HG03066 (cell line): ENCODE measurements around the gene TGFB1.
"Not testable (repeated sequence)": the region's sequence is repeated elsewhere in the genome, so short reads cannot be mapped to it uniquely, and the experiment has no call there.

Source experiments
- ATAC-seq: cut with Tn5 transposase; IDR thresholded peaks from one replicate; pipeline ENCODE4 v1.9.1; 2021; ENCODE audit warnings: low read depth; ENCODE audit not compliant: unreplicated experiment

TGFB1 gene

GRCh38 chr19:41371119-41371518, 17.4 kb upstream of the TGFB1 start:
- ATAC-seq, result not testable (repeated sequence)

GRCh38 chr19:41369769-41370168, 16.0 kb upstream of the TGFB1 start:
- ATAC-seq, result no peak

GRCh38 chr19:41367848-41368301, 14.2 kb upstream of the TGFB1 start:
- ATAC-seq, result no peak

GRCh38 chr19:41366089-41366488, 12.4 kb upstream of the TGFB1 start:
- ATAC-seq, result no peak

- ATAC-seq, result no peak
Measured at GRCh38 chr19:41364524-41365391, 11.0 kb upstream of the TGFB1 start.

- ATAC-seq, result peak; percentile 85
Measured at GRCh38 chr19:41363753-41364523, 10.2 kb upstream of the TGFB1 start, which contains the start of gene B9D2. TSS of gene B9D2 (minus strand) at chr19:41364149. CDS start at chr19:41363519, 630 bp downstream.

- ATAC-seq, result no peak
Measured at GRCh38 chr19:41363371-41363752, 9.6 kb upstream of the TGFB1 start.

GRCh38 chr19:41362143-41362847, 8.6 kb upstream of the TGFB1 start:
- no peak for ATAC-seq

GRCh38 chr19:41359741-41360140, 6.0 kb upstream of the TGFB1 start:
- no peak for ATAC-seq

GRCh38 chr19:41357746-41358145, 4.0 kb upstream of the TGFB1 start:
- ATAC-seq, result no peak

- no peak for ATAC-seq
Measured at GRCh38 chr19:41356984-41357739, 3.4 kb upstream of the TGFB1 start.

GRCh38 chr19:41355802-41356201, 2.1 kb upstream of the TGFB1 start:
- no peak for ATAC-seq

- no peak for ATAC-seq
Measured at GRCh38 chr19:41355035-41355434, 1.3 kb upstream of the TGFB1 start.

- ATAC-seq, result no peak
Measured at GRCh38 chr19:41354343-41354953, 726 bp upstream of the TGFB1 start.

GRCh38 chr19:41352609-41353465, 885 bp downstream of the TGFB1 start:
- ATAC-seq, result no peak

- no peak for ATAC-seq
Measured at GRCh38 chr19:41352279-41352608, 1.5 kb downstream of the TGFB1 start.

- ATAC-seq, result no peak
Measured at GRCh38 chr19:41351339-41352245, 2.1 kb downstream of the TGFB1 start.

GRCh38 chr19:41350735-41351338, 2.9 kb downstream of the TGFB1 start:
- no peak for ATAC-seq
